ENCODE results near the gene FMNL1.
"Not testable (repeated sequence)": the region's sequence is repeated elsewhere in the genome, so short reads cannot be mapped to it uniquely, and the experiment has no call there.

FMNL1 gene

GRCh38 chr17:45197555-45198334 lies 23.9 kb upstream of the FMNL1 start:
- H3K4me1 ChIP-seq = peaks cover 3% of the 10 kb centered on the region
- no peaks in the 10 kb centered on the region for H3K27me3 ChIP-seq
- TF ChIP-seq CTCF (IDR thresholded peaks at IDR 0.05; ENCODE audit: low read depth, low read length) = peak; percentile 98
- no peak overlapping the region for H3K4me3 ChIP-seq (ENCODE audit: low read depth, low read length)
- no peaks in the 10 kb centered on the region for H3K9me3 ChIP-seq
- peak; percentile 96 for DNase-seq
- H3K36me3 ChIP-seq = no peaks in the 10 kb centered on the region

- DNase-seq = no peak
- no peaks in the 10 kb centered on the region for H3K36me3 ChIP-seq
- no peaks in the 10 kb centered on the region for H3K9me3 ChIP-seq
- no peak overlapping the region for H3K4me3 ChIP-seq (ENCODE audit: low read depth, low read length)
- H3K27me3 ChIP-seq = no peaks in the 10 kb centered on the region
- TF ChIP-seq CTCF (IDR thresholded peaks at IDR 0.05; ENCODE audit: low read depth, low read length) = no peak
- peaks cover 3% of the 10 kb centered on the region for H3K4me1 ChIP-seq
These were observed 21.0 kb upstream of the FMNL1 start for GRCh38 chr17:45200701-45201100.

- Histone ChIP-seq H3K4me3 (ENCODE audit: low read depth, low read length) (no peak overlapping the region), H3K4me1 (peaks cover 3% of the 10 kb centered on the region)
- no peak for TF ChIP-seq CTCF (IDR thresholded peaks at IDR 0.05; ENCODE audit: low read depth, low read length)
These were observed 20.2 kb upstream of the FMNL1 start for GRCh38 chr17:45201457-45201856.

GRCh38 chr17:45201880-45202279 lies 19.8 kb upstream of the FMNL1 start:
- H3K36me3 ChIP-seq; H3K9me3 ChIP-seq; H3K4me1 ChIP-seq; DNase-seq; H3K4me3 ChIP-seq (ENCODE audit: low read depth, low read length); H3K27me3 ChIP-seq: not testable (repeated sequence)

More at GRCh38 chr17:45201457-45201856, 20.2 kb upstream of the FMNL1 start:
- H3K36me3 ChIP-seq = no peaks in the 10 kb centered on the region
- no peak for DNase-seq
- no peaks in the 10 kb centered on the region for H3K9me3 ChIP-seq
- H3K27me3 ChIP-seq = no peaks in the 10 kb centered on the region

- peak; percentile 98 for TF ChIP-seq CTCF (IDR thresholded peaks at IDR 0.05; ENCODE audit: low read depth, low read length)
- Histone ChIP-seq H3K4me3 (ENCODE audit: low read depth, low read length) (no peak overlapping the region), H3K4me1 (peaks cover 11% of the 10 kb centered on the region)
These were observed 2.6 kb upstream of the FMNL1 start for GRCh38 chr17:45218895-45219661.

GRCh38 chr17:45220079-45220478 lies 1.6 kb upstream of the FMNL1 start:
- DNase-seq = no peak
- Histone ChIP-seq H3K27me3 (peaks cover 22% of the 10 kb centered on the region), H3K4me1 (peaks cover 11% of the 10 kb centered on the region), H3K9me3 (no peaks in the 10 kb centered on the region), H3K36me3 (no peaks in the 10 kb centered on the region), H3K4me3 (ENCODE audit: low read depth, low read length) (no peak overlapping the region)
- TF ChIP-seq CTCF (IDR thresholded peaks at IDR 0.05; ENCODE audit: low read depth, low read length) = no peak

More at GRCh38 chr17:45218895-45219661, 2.6 kb upstream of the FMNL1 start:
- H3K36me3 ChIP-seq = no peaks in the 10 kb centered on the region
- peak; percentile 87 for DNase-seq
- no peaks in the 10 kb centered on the region for H3K9me3 ChIP-seq
- H3K27me3 ChIP-seq = peaks cover 22% of the 10 kb centered on the region
